ENCODE measurements around the gene OTOG. TPM values are rescaled to one million over a fixed set of nuclear protein-coding genes. Genes with fewer than 3 reads are reported as not detected.

Gene OTOG
- total RNA-seq, 4 donors from 2014 or later = not detected

DNA sequence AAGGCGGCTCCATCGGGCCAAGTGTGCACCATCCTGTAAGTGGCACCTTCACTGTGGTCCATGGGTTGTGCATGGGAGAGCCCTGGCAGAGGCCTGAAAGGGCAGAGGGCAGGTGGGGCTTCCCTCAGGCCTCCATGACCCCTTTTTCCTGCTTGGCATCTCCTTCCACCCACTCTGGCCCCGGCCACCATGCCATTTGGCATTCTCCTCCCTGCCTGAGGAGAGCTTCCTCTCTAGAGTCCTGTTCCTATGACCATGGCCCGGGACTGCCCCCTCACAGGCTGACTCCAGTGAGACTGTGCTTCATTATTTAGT, 4.9 kb downstream of the OTOG start:
- intact Hi-C loops (cut with DNase I; ENCODE audit: low total_unique reads) = no loop called here
- H3K4me3 ChIP-seq (ENCODE audit: low read depth, poor library complexity, severe bottlenecking) = no peak overlapping the region
- DNase-seq (ENCODE audit: low spot score in 2 of 2) = no peak
- WGBS, 2 donors = 81 to 88% methylated on average over 4 of the region's 4 CpGs
- TF ChIP-seq, protein P1, sequence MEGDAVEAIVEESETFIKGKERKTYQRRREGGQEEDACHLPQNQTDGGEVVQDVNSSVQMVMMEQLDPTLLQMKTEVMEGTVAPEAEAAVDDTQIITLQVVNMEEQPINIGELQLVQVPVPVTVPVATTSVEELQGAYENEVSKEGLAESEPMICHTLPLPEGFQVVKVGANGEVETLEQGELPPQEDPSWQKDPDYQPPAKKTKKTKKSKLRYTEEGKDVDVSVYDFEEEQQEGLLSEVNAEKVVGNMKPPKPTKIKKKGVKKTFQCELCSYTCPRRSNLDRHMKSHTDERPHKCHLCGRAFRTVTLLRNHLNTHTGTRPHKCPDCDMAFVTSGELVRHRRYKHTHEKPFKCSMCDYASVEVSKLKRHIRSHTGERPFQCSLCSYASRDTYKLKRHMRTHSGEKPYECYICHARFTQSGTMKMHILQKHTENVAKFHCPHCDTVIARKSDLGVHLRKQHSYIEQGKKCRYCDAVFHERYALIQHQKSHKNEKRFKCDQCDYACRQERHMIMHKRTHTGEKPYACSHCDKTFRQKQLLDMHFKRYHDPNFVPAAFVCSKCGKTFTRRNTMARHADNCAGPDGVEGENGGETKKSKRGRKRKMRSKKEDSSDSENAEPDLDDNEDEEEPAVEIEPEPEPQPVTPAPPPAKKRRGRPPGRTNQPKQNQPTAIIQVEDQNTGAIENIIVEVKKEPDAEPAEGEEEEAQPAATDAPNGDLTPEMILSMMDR (IDR thresholded peaks at IDR 0.05) = no peak
- TF ChIP-seq POLR2A (IDR thresholded peaks at IDR 0.05) = no peak

DNA sequence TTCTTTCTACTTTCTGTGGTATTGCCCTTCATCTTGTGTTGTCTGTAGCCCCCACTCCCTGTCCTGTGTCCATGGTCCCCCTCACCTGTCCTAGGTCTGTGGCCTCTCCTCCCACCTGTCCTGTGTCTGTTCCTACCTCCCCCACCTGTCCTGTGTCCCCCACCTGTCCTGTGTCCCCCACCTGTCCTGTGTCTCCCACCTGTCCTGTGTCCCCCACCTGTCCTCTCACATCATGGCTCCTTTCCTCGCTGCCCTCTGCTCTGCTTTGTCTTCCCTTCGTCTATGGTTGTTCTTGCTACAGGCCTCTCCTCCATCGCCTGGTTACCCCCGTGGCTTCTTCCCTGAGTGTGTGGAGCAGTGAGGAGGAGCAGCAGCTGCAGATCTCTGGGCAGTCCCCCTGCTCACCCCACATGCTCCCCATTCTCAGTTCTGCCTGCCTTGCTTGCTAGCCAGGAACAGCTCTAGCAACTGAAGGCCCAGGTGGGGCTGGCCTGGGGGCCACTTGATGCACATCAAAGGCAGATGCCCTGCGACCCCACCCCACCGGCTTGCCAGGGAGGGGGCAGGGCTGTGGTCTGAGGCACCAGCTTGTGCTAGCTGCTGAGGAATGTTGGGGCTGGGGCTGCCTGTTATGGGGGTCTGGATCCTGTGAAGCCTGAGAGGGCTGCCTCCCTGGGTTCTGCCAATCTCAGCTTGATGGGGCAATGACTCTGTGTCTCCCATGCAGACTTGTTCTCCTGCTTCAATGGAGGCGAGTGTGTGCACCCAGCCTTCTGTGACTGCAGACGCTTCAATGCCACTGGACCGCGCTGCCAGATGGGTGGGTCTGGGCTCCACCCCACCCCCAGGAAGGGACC, 5.6 kb downstream of the OTOG start:
- 85 to 86% methylated on average over 7 to 10 of the region's 10 CpGs for whole genome bisulfite sequencing, 2 donors
- H3K4me3 ChIP-seq (ENCODE audit: low read depth, poor library complexity, severe bottlenecking) = no peak overlapping the region
- no peak for DNase-seq (ENCODE audit: low spot score in 2 of 2)
- intact Hi-C loops (cut with DNase I; ENCODE audit: low total_unique reads) = no loop called here
- TF ChIP-seq, protein P1 (IDR thresholded peaks at IDR 0.05) = no peak
- TF ChIP-seq POLR2A (IDR thresholded peaks at IDR 0.05) = no peak

DNA sequence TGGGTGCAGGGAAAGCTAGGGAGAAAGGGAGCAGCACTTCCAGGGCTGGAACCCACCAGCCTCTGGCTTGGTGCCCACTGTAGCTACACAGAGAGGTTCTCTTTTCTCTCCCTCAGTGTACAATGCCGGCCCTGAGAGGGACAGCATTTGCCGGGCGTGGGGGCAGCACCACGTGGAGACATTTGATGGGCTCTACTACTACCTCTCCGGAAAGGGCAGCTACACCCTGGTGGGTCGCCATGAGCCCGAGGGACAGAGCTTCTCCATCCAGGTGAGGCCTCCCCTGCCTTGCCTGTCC, 6.1 kb downstream of the OTOG start:
- TF ChIP-seq POLR2A (IDR thresholded peaks at IDR 0.05) = no peak
- TF ChIP-seq, protein P1 (IDR thresholded peaks at IDR 0.05) = no peak
- no peak for DNase-seq (ENCODE audit: low spot score in 2 of 2)
- H3K4me3 ChIP-seq (ENCODE audit: low read depth, poor library complexity, severe bottlenecking) = no peak overlapping the region
- 60 to 96% methylated on average over 2 to 3 of the region's 7 CpGs for WGBS, 2 donors
- intact Hi-C loops (cut with DNase I; ENCODE audit: low total_unique reads) = no loop called here

DNA sequence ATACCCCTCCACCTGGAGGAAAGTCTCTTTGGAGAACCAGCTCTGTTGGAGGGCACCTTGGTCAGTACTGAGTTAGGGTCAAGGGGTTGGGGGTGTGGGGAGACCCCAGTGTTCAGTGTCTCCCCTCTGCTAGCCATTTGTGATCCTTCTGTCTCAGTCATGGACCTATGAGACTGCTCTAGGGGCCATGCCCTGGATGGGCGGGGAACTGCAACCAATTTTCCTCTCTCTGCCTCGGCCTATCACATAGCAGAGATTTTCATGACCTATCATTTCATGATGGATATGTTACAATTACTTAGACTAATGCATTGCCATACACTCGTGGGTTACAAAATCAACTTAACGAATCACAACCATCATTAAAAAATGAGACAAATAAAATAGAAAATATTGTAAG, 7.4 kb downstream of the OTOG start:
- TF ChIP-seq, protein P1 (IDR thresholded peaks at IDR 0.05) = no peak
- TF ChIP-seq POLR2A (IDR thresholded peaks at IDR 0.05) = no peak
- 87 to 93% methylated on average over 4 of the region's 4 CpGs for WGBS, 2 donors
- intact Hi-C loops (cut with DNase I; ENCODE audit: low total_unique reads) = no loop called here

DNA sequence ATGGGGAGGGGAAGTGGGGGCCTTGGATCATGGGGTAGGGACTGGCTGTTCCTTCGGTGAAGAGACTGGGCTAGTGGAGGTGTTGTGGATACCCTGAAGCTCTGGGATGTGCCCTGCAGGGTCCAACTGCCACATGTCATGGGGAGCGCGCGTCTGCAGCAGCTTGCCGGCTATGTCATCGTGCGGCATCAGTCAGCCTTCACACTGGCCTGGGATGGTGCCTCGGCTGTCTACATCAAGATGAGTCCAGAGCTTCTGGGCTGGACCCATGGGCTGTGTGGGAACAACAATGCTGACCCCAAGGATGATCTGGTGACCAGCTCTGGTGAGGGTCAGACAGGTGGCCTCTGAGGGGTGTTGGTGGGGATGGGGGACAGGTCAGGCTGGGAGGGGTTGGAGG, 9.9 kb downstream of the OTOG start:
- 89 to 93% methylated on average over 8 of the region's 8 CpGs for WGBS, 2 donors
- DNase-seq (ENCODE audit: low spot score in 2 of 2) = no peak
- H3K4me3 ChIP-seq (ENCODE audit: low read depth, poor library complexity, severe bottlenecking) = no peak overlapping the region
- TF ChIP-seq, protein P1 (IDR thresholded peaks at IDR 0.05) = no peak
- TF ChIP-seq POLR2A (IDR thresholded peaks at IDR 0.05) = no peak
- intact Hi-C loops (cut with DNase I; ENCODE audit: low total_unique reads) = no loop called here

More for the DNA sequence above, 7.4 kb downstream of the OTOG start:
- DNase-seq (ENCODE audit: low spot score in 2 of 2) = no peak
- H3K4me3 ChIP-seq (ENCODE audit: low read depth, poor library complexity, severe bottlenecking) = no peak overlapping the region

Data from lower leg skin (tissue), 4 donors.